Measurements from ENCODE around the gene SMARCA4. TPM values are rescaled to one million over a fixed set of nuclear protein-coding genes. Genes with fewer than 3 reads are reported as not detected.
A peak's percentile ranks its signal among the peaks of the same experiment; 100 is the strongest.

The SMARCA4 gene
- 95.6 TPM for total RNA-seq
- long read RNA-seq, full-length matches to known transcripts: 13 of 151 reads
- long read RNA-seq, partial matches to known transcripts: 116 of 151 reads
- long read RNA-seq, other reads (novel, unspliced or antisense): 22 of 151 reads

GRCh38 chr19:10960314-10961072, at the start of gene SMARCA4:
SMARCA4 (plus strand) TSS chr19:10961030; CDS start chr19:10984152, 23,122 bp downstream.
- H3K36me3 ChIP-seq: no peaks in the 10 kb centered on the region
- no peaks in the 10 kb centered on the region for H3K27me3 ChIP-seq
- no peaks in the 10 kb centered on the region for H3K9me3 ChIP-seq
- intact Hi-C loops (cut with DNase I): no loop called here
- H3K27ac ChIP-seq: peak within 1 kb of the TSS; percentile 97
- peak; percentile 97 for ATAC-seq
- no peak for TF ChIP-seq CTCF (IDR thresholded peaks at IDR 0.05)
- peak; percentile 99 for DNase-seq
- H3K4me1 ChIP-seq: peaks cover 22% of the 10 kb centered on the region
- peak within 1 kb of the TSS; percentile 85 for H3K4me3 ChIP-seq

- no peak for TF ChIP-seq CTCF (IDR thresholded peaks at IDR 0.05)
- Histone ChIP-seq H3K4me3 (no peak overlapping the region), H3K36me3 (peaks cover 72% of the 10 kb centered on the region)
Measured at GRCh38 chr19:10911579-10912363, 49.1 kb upstream of the SMARCA4 start.

GRCh38 chr19:10912619-10913018, 48.2 kb upstream of the SMARCA4 start:
- TF ChIP-seq CTCF (IDR thresholded peaks at IDR 0.05): no peak

More at GRCh38 chr19:10911579-10912363, 49.1 kb upstream of the SMARCA4 start:
- DNase-seq (no peak), ATAC-seq (no peak)
- intact Hi-C loops (cut with DNase I): no loop called here
- Histone ChIP-seq H3K9me3 (no peaks in the 10 kb centered on the region), H3K27me3 (no peaks in the 10 kb centered on the region), H3K4me1 (no peaks in the 10 kb centered on the region), H3K27ac (no peak overlapping the region)

GRCh38 chr19:10913716-10914340, 47.0 kb upstream of the SMARCA4 start:
- H3K9me3 ChIP-seq: no peaks in the 10 kb centered on the region
- ATAC-seq (no peak), DNase-seq (no peak)
- H3K27me3 ChIP-seq: no peaks in the 10 kb centered on the region
- no peak overlapping the region for H3K27ac ChIP-seq
- peaks cover 71% of the 10 kb centered on the region for H3K36me3 ChIP-seq
- no peak for TF ChIP-seq CTCF (IDR thresholded peaks at IDR 0.05)
- intact Hi-C loops (cut with DNase I): no loop called here
- no peak overlapping the region for H3K4me3 ChIP-seq
- H3K4me1 ChIP-seq: no peaks in the 10 kb centered on the region

More at GRCh38 chr19:10912619-10913018, 48.2 kb upstream of the SMARCA4 start:
- no peak for DNase-seq
- Histone ChIP-seq H3K4me1 (no peaks in the 10 kb centered on the region), H3K27ac (no peak overlapping the region), H3K4me3 (no peak overlapping the region), H3K27me3 (no peaks in the 10 kb centered on the region), H3K36me3 (peaks cover 72% of the 10 kb centered on the region), H3K9me3 (no peaks in the 10 kb centered on the region)
- intact Hi-C loops (cut with DNase I): no loop called here
- no peak for ATAC-seq
